ENCODE data around the gene MMP28.

GRCh38 chr17:35774499-35774898 is 20.9 kb downstream of the MMP28 start:
- TF ChIP-seq, protein P1, sequence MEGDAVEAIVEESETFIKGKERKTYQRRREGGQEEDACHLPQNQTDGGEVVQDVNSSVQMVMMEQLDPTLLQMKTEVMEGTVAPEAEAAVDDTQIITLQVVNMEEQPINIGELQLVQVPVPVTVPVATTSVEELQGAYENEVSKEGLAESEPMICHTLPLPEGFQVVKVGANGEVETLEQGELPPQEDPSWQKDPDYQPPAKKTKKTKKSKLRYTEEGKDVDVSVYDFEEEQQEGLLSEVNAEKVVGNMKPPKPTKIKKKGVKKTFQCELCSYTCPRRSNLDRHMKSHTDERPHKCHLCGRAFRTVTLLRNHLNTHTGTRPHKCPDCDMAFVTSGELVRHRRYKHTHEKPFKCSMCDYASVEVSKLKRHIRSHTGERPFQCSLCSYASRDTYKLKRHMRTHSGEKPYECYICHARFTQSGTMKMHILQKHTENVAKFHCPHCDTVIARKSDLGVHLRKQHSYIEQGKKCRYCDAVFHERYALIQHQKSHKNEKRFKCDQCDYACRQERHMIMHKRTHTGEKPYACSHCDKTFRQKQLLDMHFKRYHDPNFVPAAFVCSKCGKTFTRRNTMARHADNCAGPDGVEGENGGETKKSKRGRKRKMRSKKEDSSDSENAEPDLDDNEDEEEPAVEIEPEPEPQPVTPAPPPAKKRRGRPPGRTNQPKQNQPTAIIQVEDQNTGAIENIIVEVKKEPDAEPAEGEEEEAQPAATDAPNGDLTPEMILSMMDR (IDR thresholded peaks at IDR 0.05), result no peak
- TF ChIP-seq POLR2A (IDR thresholded peaks at IDR 0.05), result no peak

Measured in lower leg skin (tissue), 3 donors.